Nephron progenitor cell (in vitro differentiated cells): Measurements from ENCODE around the gene KANSL1.

ENCODE experiments used
- DNase-seq: peaks from one replicate; pipeline ENCODE4 v3.0.0; 2021
- H3K27ac Mint-ChIP-seq: 2 replicates; pipeline ENCODE4 v1.8.0; 2021; ENCODE audit warnings: mild to moderate bottlenecking, moderate library complexity, mixed read lengths
- H3K27me3 Mint-ChIP-seq: 2 replicates; pipeline ENCODE4 v1.8.0; 2021; ENCODE audit warnings: mild to moderate bottlenecking, low read depth, mixed read lengths; ENCODE audit not compliant: poor library complexity
- H3K36me3 Mint-ChIP-seq: 2 replicates; pipeline ENCODE4 v1.8.0; 2021; ENCODE audit warnings: low read depth, mixed read lengths
- H3K4me1 Mint-ChIP-seq: 2 replicates; pipeline ENCODE4 v1.8.0; 2021; ENCODE audit warnings: mixed read lengths
- H3K4me3 Mint-ChIP-seq: 2 replicates; pipeline ENCODE4 v1.8.0; 2021; ENCODE audit warnings: mild to moderate bottlenecking, moderate library complexity, mixed read lengths
- H3K9me3 Mint-ChIP-seq: 2 replicates; pipeline ENCODE4 v1.8.0; 2021; ENCODE audit warnings: mild to moderate bottlenecking, moderate library complexity, mixed read lengths
- TF ChIP-seq, protein P1 (sequence below): fragments of 200-600 bp; sonication (generic); IDR thresholded peaks from 2 replicates; pipeline ENCODE4 v1.5.0; 2021; ENCODE audit warnings: antibody characterized with exemption

The KANSL1 gene

GRCh38 chr17:46179375-46179999 lies 13.7 kb downstream of the KANSL1 start:
- Mint-ChIP-seq H3K36me3 (peaks cover 57% of the 10 kb centered on the region), H3K27ac (peak overlapping the region; percentile 17), H3K27me3 (no peaks in the 10 kb centered on the region), H3K9me3 (no peaks in the 10 kb centered on the region), H3K4me1 (peaks cover 46% of the 10 kb centered on the region), H3K4me3 (no peak overlapping the region)
- TF ChIP-seq, protein P1, sequence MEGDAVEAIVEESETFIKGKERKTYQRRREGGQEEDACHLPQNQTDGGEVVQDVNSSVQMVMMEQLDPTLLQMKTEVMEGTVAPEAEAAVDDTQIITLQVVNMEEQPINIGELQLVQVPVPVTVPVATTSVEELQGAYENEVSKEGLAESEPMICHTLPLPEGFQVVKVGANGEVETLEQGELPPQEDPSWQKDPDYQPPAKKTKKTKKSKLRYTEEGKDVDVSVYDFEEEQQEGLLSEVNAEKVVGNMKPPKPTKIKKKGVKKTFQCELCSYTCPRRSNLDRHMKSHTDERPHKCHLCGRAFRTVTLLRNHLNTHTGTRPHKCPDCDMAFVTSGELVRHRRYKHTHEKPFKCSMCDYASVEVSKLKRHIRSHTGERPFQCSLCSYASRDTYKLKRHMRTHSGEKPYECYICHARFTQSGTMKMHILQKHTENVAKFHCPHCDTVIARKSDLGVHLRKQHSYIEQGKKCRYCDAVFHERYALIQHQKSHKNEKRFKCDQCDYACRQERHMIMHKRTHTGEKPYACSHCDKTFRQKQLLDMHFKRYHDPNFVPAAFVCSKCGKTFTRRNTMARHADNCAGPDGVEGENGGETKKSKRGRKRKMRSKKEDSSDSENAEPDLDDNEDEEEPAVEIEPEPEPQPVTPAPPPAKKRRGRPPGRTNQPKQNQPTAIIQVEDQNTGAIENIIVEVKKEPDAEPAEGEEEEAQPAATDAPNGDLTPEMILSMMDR, result no peak
- DNase-seq, result no peak

DNA sequence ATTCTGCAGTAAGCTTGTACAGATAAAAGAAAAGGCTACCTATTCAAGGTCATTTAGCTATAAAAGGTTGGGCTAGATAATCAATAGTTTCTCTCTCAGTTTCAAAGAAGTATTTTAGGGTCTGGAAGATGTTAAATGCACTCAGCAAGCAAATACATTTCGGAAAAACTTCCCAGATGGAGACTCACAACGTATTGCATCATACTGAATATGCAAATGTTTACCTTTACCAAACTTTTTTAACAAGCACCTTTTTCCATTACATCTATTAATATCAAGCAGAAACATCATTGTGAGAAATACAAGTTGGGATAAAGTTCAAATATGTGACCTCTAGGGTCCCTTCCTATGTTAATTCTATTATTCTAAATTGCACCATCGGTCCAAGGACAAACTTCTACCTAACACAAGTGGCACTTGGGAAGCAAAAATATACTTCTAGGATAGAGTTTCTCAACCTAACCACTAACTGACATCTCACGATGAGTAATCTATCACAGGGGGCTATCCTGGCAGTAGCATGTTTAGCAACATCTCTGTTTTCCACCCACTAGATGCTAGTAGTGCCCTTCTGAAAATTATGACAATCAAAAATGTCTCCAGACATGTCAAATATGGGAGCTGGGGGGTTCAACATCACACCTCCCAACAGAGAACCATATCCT lies 14.5 kb downstream of the KANSL1 start:
- Mint-ChIP-seq H3K4me3 (no peak overlapping the region), H3K4me1 (peaks cover 38% of the 10 kb centered on the region), H3K27me3 (no peaks in the 10 kb centered on the region), H3K27ac (no peak overlapping the region), H3K36me3 (peaks cover 57% of the 10 kb centered on the region), H3K9me3 (no peaks in the 10 kb centered on the region)
- no peak for DNase-seq
- TF ChIP-seq, protein P1, result no peak

DNA sequence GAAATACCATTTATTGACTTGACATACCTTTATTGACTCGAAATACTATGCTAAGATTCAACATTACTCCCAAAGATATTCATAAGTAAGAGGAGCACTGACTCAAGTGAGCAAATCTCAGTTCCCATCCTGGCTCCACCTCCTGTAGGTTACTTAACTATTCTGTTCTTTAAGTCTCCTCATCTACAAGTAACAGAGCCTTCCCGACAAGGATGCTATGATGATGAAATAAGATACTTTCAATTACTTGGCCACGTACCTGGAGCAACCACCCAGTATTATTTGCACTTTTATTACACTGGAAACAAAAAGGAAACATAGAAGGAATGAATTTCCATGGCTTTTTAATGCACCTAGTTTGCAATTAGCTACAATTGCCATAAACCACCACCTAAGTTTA lies 16.3 kb downstream of the KANSL1 start:
- H3K27ac Mint-ChIP-seq, result no peak overlapping the region
- no peaks in the 10 kb centered on the region for H3K27me3 Mint-ChIP-seq
- H3K4me3 Mint-ChIP-seq, result no peak overlapping the region
- TF ChIP-seq, protein P1, result no peak
- peaks cover 57% of the 10 kb centered on the region for H3K36me3 Mint-ChIP-seq
- H3K9me3 Mint-ChIP-seq, result no peaks in the 10 kb centered on the region
- DNase-seq, result no peak
- peaks cover 36% of the 10 kb centered on the region for H3K4me1 Mint-ChIP-seq

DNA sequence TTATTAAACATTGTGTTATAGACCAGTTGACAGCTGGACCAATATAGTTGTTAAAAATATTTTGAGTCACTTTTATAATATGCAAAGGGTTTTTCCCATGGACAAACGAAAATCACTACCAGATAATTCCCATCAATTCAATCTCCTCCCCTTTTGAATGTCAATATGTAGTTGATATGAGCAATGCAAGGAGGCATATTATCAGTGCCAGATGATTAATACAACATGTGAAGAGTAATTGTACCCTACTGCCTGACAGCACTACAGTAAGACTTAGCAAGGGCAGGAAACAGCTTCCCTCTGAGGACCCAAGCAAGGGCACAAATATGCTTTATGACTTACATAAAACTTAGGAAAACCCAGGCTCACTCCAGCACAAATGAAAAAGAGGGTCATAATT lies 17.3 kb downstream of the KANSL1 start:
- Mint-ChIP-seq H3K9me3 (no peaks in the 10 kb centered on the region), H3K27ac (peak overlapping the region; percentile 44), H3K36me3 (peaks cover 57% of the 10 kb centered on the region), H3K4me1 (peaks cover 33% of the 10 kb centered on the region), H3K4me3 (no peak overlapping the region), H3K27me3 (no peaks in the 10 kb centered on the region)
- TF ChIP-seq, protein P1, result no peak
- DNase-seq, result no peak

- Mint-ChIP-seq H3K4me3 (no peak overlapping the region), H3K27ac (peak overlapping the region; percentile 49), H3K9me3 (no peaks in the 10 kb centered on the region), H3K4me1 (peaks cover 41% of the 10 kb centered on the region), H3K27me3 (no peaks in the 10 kb centered on the region), H3K36me3 (peaks cover 64% of the 10 kb centered on the region)
- TF ChIP-seq, protein P1, result no peak
- DNase-seq, result no peak
Measured at GRCh38 chr17:46173153-46173552, 20.1 kb downstream of the KANSL1 start.

GRCh38 chr17:46171939-46172338 lies 21.3 kb downstream of the KANSL1 start:
- H3K27ac Mint-ChIP-seq, result peak overlapping the region; percentile 88
- peaks cover 52% of the 10 kb centered on the region for H3K4me1 Mint-ChIP-seq
- H3K9me3 Mint-ChIP-seq, result no peaks in the 10 kb centered on the region
- no peak overlapping the region for H3K4me3 Mint-ChIP-seq
- peaks cover 68% of the 10 kb centered on the region for H3K36me3 Mint-ChIP-seq
- H3K27me3 Mint-ChIP-seq, result no peaks in the 10 kb centered on the region
- DNase-seq, result no peak
- TF ChIP-seq, protein P1, result no peak
